T47D (cell line): ENCODE measurements around the gene MYO3B.
"Not testable (repeated sequence)": the region's sequence is repeated elsewhere in the genome, so short reads cannot be mapped to it uniquely, and the experiment has no call there.

ENCODE experiments used
- DNase-seq, 2 experiments: peaks; one replicate each; pipeline versions ENCODE4 v3.0.0 to v3.0.0-alpha.2; 2011 to 2012; ENCODE audit warnings: low read depth in 1 of 2, low spot score in 1 of 2
- JUND ChIP-seq: IDR thresholded peaks from 2 replicates; pipeline ENCODE4 v1.6.1; 2012; ENCODE audit warnings: low read depth
- in situ Hi-C: cut with HindIII; loops from 2 replicates; pipeline ENCODE4 v1.10.0; 2016; ENCODE audit warnings: low sequenced_read_pairs, low pct_unique_long_range_greater_than_20kb

MYO3B gene

GRCh38 chr2:170345607-170346006 is 167.7 kb downstream of the MYO3B start:
- no peak for TF ChIP-seq JUND
- DNase-seq = no peak
- in situ Hi-C loops = no loop called here

GRCh38 chr2:170349269-170349668 is 171.3 kb downstream of the MYO3B start:
- in situ Hi-C loops, DNase-seq: not testable (repeated sequence)

- in situ Hi-C loops = no loop called here
- no peak for TF ChIP-seq JUND
- no peak for DNase-seq
Observed at GRCh38 chr2:170350929-170351826, 173.2 kb downstream of the MYO3B start.

GRCh38 chr2:170353723-170354122 is 175.8 kb downstream of the MYO3B start:
- TF ChIP-seq JUND = no peak
- in situ Hi-C loops = no loop called here
- no peak for DNase-seq

GRCh38 chr2:170354388-170354787 is 176.4 kb downstream of the MYO3B start:
- TF ChIP-seq JUND = no peak
- DNase-seq = no peak
- in situ Hi-C loops = no loop called here

- DNase-seq = no peak
- no peak for TF ChIP-seq JUND
- in situ Hi-C loops = no loop called here
Observed at GRCh38 chr2:170354855-170355780, 177.2 kb downstream of the MYO3B start.

- in situ Hi-C loops = no loop called here
- DNase-seq = no peak
- no peak for TF ChIP-seq JUND
Observed at GRCh38 chr2:170359466-170359865, 181.5 kb downstream of the MYO3B start.

- in situ Hi-C loops = no loop called here
- no peak for DNase-seq
- TF ChIP-seq JUND = no peak
Observed at GRCh38 chr2:170360546-170361089, 182.7 kb downstream of the MYO3B start.

- DNase-seq = peak; percentile 4 to 69
- in situ Hi-C loops = no loop called here
- TF ChIP-seq JUND = no peak
Observed at GRCh38 chr2:170361090-170361936, 183.4 kb downstream of the MYO3B start.

GRCh38 chr2:170362313-170362870 is 184.4 kb downstream of the MYO3B start:
- no peak for TF ChIP-seq JUND
- in situ Hi-C loops = no loop called here
- DNase-seq = no peak

- TF ChIP-seq JUND = no peak
- in situ Hi-C loops = no loop called here
- no peak for DNase-seq
Observed at GRCh38 chr2:170362871-170363631, 185.1 kb downstream of the MYO3B start.
